HepG2 (cell line): ENCODE measurements around the gene MACROD2. TPM values are rescaled to one million over a fixed set of nuclear protein-coding genes. Genes with fewer than 3 reads are reported as not detected.

Experiments used
- ARID2 ChIP-seq: sonication (generic); formaldehyde crosslinking; IDR thresholded peaks from 2 replicates; pipeline ENCODE4 v1.8.1; 2022; ENCODE audit warnings: mild to moderate bottlenecking, missing genetic modification reagents, borderline replicate concordance
- CBFB ChIP-seq: sonication (generic); formaldehyde crosslinking; IDR thresholded peaks from 2 replicates; pipeline ENCODE4 v1.4.0; 2020; ENCODE audit warnings: missing genetic modification reagents
- ELF3 ChIP-seq: IDR thresholded peaks from 2 replicates; pipeline ENCODE4 v1.6.1; 2016; ENCODE audit warnings: missing genetic modification reagents, missing compliant biosample characterization
- ETV5 ChIP-seq: IDR thresholded peaks from 2 replicates; pipeline ENCODE4 v1.6.1; 2018; ENCODE audit warnings: missing biosample characterization, missing genetic modification reagents, inconsistent platforms, borderline replicate concordance
- ISX ChIP-seq: sonication (generic); formaldehyde crosslinking; conservative IDR thresholded peaks from 2 replicates; pipeline ENCODE4 v1.5.0; 2020; ENCODE audit warnings: missing genetic modification reagents
- MEF2D ChIP-seq: sonication (generic); formaldehyde crosslinking; IDR thresholded peaks from 2 replicates; pipeline ENCODE4 v1.5.1; 2020; ENCODE audit warnings: mild to moderate bottlenecking, missing genetic modification reagents
- MXD4 ChIP-seq: IDR thresholded peaks from 2 replicates; pipeline ENCODE4 v1.6.1; 2016; ENCODE audit warnings: mild to moderate bottlenecking, missing biosample characterization, missing genetic modification reagents
- NBN ChIP-seq: fragments of 450-650 bp; conservative IDR thresholded peaks from 2 replicates; pipeline ENCODE4 v1.6.1; 2017
- NFYB ChIP-seq: sonication (generic); formaldehyde crosslinking; IDR thresholded peaks from 2 replicates; pipeline ENCODE4 v1.4.0; 2020; ENCODE audit warnings: missing genetic modification reagents
- NPAS2 ChIP-seq: sonication (generic); formaldehyde crosslinking; IDR thresholded peaks from 2 replicates; pipeline ENCODE4 v1.8.0; 2022; ENCODE audit warnings: mild to moderate bottlenecking, missing genetic modification reagents, borderline replicate concordance
- THAP11 ChIP-seq: IDR thresholded peaks from 2 replicates; pipeline ENCODE4 v1.6.1; 2016; ENCODE audit warnings: missing biosample characterization, missing genetic modification reagents
- ZFAT ChIP-seq: sonication (generic); formaldehyde crosslinking; conservative IDR thresholded peaks from 2 replicates; pipeline ENCODE4 v1.8.1; 2023; ENCODE audit warnings: missing genetic modification reagents, inconsistent platforms
- ZNF746 ChIP-seq: sonication (generic); formaldehyde crosslinking; IDR thresholded peaks from 2 replicates; pipeline ENCODE4 v1.8.0; 2022; ENCODE audit warnings: mild to moderate bottlenecking, missing genetic modification reagents
- ZNF883 ChIP-seq: sonication (generic); formaldehyde crosslinking; IDR thresholded peaks from 2 replicates; pipeline ENCODE4 v1.5.1; 2020; ENCODE audit warnings: mild to moderate bottlenecking, missing genetic modification reagents; ENCODE audit errors: not compliant biosample characterization
- ZSCAN29 ChIP-seq: sonication (generic); formaldehyde crosslinking; conservative IDR thresholded peaks from 2 replicates; pipeline ENCODE4 v1.4.0; 2020; ENCODE audit warnings: mild to moderate bottlenecking, missing genetic modification reagents
- polyA plus RNA-seq, 8 experiments: library from polyadenylated mRNA; depleted of rRNA in 3 of 8; stranded (reverse) in 7 of 8; unstranded in 1 of 8; fragments of >200 nt; fragmentation: Illumina TruSeq in 4 of 8; extraction: Trizol in 4 of 8; gene quantifications; 2 replicates each; pipeline versions ENCODE4 v1.2.1 to v1.2.3, GENCODE V29; 2011 to 2016; ENCODE audit warnings: low read depth in 4 of 8, missing spikeins in 1 of 8, mixed read lengths in 1 of 8; ENCODE audit not compliant: insufficient read depth in 1 of 8
- total RNA-seq, 5 experiments: library from RNA; depleted of rRNA; stranded (reverse); fragments of >200 nt; fragmentation: Illumina TruSeq; extraction: Trizol; gene quantifications; 2 replicates each; pipeline ENCODE4 v1.2.3, GENCODE V29; 2016; ENCODE audit warnings: low read depth in 1 of 5
- TF ChIP-seq, protein P1 (sequence below): sonication (generic); formaldehyde crosslinking; IDR thresholded peaks from 2 replicates; pipeline ENCODE4 v1.9.0; 2022; ENCODE audit warnings: missing genetic modification reagents, mild to moderate bottlenecking, borderline replicate concordance
- TF ChIP-seq, protein P2 (sequence below): sonication (generic); formaldehyde crosslinking; IDR thresholded peaks from 2 replicates; pipeline ENCODE4 v1.4.0; 2020; ENCODE audit warnings: missing genetic modification reagents, mild to moderate bottlenecking, borderline replicate concordance
- TF ChIP-seq, protein P3 (sequence below): IDR thresholded peaks from 2 replicates; pipeline ENCODE4 v1.6.1; 2016; ENCODE audit warnings: missing compliant biosample characterization, missing genetic modification reagents, borderline replicate concordance
- TF ChIP-seq, protein P4 (sequence below): sonication (generic); formaldehyde crosslinking; IDR thresholded peaks from 2 replicates; pipeline ENCODE4 v1.5.0; 2020; ENCODE audit warnings: mild to moderate bottlenecking, low read depth, missing genetic modification reagents, borderline replicate concordance
- TF ChIP-seq, protein P5 (sequence below): IDR thresholded peaks from 2 replicates; pipeline ENCODE4 v1.6.1; 2016; ENCODE audit warnings: missing biosample characterization, missing genetic modification reagents, low read depth
- TF ChIP-seq, protein P6 (sequence below): sonication (generic); formaldehyde crosslinking; IDR thresholded peaks from 2 replicates; pipeline ENCODE4 v1.4.0; 2020; ENCODE audit warnings: missing genetic modification reagents, mild to moderate bottlenecking, borderline replicate concordance

The MACROD2 gene
- total and polyA plus RNA-seq, 2 of the 13 experiments (the other 11 are each of a cell fraction or from before 2014, with no cell fraction given): 0.13 to 0.51 TPM

DNA sequence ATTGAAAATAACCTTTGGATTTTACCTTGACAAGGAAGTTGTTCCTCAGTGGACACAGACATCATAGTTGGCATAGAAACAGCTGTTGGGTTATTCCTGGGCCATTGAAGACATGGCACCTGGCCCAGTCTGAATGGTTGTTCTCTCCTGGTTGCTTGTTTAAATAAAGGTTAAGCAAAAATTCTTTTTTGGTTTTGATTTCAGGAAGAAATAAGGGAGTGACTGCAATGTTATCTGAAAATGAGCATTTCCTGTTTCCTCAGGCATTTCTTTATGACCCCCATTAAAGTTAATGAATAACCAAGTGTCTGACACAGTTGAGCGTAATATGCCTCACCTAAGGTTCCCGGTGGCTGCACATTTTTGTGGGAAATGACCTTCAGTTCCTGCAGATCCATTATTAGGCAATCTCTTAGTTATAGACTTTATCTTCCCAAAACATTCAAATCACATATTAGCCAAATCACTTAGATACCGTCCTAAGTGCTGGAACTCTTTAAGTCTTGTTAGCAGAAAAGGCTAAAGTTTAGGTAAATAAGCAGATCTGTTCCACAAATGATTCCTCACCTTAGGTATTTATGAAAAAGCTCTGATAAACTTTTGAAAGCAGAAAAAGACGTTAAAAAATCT, 990.8 kb downstream of the MACROD2 start (continued):
- TF ChIP-seq, protein P1, sequence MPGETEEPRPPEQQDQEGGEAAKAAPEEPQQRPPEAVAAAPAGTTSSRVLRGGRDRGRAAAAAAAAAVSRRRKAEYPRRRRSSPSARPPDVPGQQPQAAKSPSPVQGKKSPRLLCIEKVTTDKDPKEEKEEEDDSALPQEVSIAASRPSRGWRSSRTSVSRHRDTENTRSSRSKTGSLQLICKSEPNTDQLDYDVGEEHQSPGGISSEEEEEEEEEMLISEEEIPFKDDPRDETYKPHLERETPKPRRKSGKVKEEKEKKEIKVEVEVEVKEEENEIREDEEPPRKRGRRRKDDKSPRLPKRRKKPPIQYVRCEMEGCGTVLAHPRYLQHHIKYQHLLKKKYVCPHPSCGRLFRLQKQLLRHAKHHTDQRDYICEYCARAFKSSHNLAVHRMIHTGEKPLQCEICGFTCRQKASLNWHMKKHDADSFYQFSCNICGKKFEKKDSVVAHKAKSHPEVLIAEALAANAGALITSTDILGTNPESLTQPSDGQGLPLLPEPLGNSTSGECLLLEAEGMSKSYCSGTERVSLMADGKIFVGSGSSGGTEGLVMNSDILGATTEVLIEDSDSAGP: no peak
- TF ChIP-seq NFYB (CRISPR knock-in tag) (no peak), ZFAT (CRISPR knock-in tag) (no peak), ZSCAN29 (CRISPR knock-in tag) (0 out of 2 replicates have a peak, but pooled peaks have one; percentile 45), MEF2D (CRISPR knock-in tag) (peak; percentile 93), ETV5 (peak; percentile 94), NBN (no peak), ELF3 (peak; percentile 99), ZNF746 (CRISPR knock-in tag) (no peak), ISX (CRISPR knock-in tag) (no peak; the same call in 1 of the 2 replicates), ZNF883 (CRISPR knock-in tag) (no peak), NPAS2 (CRISPR knock-in tag) (no peak), ARID2 (CRISPR knock-in tag) (no peak), THAP11 (CRISPR knock-in tag) (peak; percentile 68), MXD4 (CRISPR knock-in tag) (peak; percentile 72; the same call in 1 of the 2 replicates), CBFB (CRISPR knock-in tag) (no peak)
- TF ChIP-seq, protein P2, sequence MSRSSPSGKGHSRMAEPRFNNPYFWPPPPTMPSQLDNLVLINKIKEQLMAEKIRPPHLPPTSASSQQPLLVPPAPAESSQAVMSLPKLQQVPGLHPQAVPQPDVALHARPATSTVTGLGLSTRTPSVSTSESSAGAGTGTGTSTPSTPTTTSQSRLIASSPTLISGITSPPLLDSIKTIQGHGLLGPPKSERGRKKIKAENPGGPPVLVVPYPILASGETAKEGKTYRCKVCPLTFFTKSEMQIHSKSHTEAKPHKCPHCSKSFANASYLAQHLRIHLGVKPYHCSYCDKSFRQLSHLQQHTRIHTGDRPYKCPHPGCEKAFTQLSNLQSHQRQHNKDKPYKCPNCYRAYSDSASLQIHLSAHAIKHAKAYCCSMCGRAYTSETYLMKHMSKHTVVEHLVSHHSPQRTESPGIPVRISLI (CRISPR knock-in tag): peak; percentile 48
- TF ChIP-seq, protein P3, sequence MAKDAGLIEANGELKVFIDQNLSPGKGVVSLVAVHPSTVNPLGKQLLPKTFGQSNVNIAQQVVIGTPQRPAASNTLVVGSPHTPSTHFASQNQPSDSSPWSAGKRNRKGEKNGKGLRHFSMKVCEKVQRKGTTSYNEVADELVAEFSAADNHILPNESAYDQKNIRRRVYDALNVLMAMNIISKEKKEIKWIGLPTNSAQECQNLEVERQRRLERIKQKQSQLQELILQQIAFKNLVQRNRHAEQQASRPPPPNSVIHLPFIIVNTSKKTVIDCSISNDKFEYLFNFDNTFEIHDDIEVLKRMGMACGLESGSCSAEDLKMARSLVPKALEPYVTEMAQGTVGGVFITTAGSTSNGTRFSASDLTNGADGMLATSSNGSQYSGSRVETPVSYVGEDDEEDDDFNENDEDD: peak; percentile 75; the same call in 1 of the 2 replicates
- TF ChIP-seq, protein P4, sequence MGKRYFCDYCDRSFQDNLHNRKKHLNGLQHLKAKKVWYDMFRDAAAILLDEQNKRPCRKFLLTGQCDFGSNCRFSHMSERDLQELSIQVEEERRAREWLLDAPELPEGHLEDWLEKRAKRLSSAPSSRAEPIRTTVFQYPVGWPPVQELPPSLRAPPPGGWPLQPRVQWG (CRISPR knock-in tag): no peak
- TF ChIP-seq, protein P5, sequence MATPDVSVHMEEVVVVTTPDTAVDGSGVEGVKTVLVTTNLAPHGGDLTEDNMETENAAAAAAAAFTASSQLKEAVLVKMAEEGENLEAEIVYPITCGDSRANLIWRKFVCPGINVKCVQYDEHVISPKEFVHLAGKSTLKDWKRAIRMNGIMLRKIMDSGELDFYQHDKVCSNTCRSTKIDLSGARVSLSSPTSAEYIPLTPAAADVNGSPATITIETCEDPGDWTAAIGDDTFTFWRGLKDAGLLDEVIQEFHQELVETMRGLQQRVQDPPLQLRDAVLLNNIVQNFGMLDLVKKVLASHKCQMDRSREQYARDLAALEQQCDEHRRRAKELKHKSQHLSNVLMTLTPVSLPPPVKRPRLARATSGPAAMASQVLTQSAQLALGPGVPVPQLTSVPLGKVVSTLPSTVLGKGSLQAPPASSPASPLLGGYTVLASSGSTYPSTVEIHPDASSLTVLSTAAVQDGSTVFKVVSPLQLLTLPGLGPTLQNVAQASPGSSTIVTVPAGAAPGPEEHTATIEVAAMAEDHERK (CRISPR knock-in tag): no peak
- TF ChIP-seq, protein P6, sequence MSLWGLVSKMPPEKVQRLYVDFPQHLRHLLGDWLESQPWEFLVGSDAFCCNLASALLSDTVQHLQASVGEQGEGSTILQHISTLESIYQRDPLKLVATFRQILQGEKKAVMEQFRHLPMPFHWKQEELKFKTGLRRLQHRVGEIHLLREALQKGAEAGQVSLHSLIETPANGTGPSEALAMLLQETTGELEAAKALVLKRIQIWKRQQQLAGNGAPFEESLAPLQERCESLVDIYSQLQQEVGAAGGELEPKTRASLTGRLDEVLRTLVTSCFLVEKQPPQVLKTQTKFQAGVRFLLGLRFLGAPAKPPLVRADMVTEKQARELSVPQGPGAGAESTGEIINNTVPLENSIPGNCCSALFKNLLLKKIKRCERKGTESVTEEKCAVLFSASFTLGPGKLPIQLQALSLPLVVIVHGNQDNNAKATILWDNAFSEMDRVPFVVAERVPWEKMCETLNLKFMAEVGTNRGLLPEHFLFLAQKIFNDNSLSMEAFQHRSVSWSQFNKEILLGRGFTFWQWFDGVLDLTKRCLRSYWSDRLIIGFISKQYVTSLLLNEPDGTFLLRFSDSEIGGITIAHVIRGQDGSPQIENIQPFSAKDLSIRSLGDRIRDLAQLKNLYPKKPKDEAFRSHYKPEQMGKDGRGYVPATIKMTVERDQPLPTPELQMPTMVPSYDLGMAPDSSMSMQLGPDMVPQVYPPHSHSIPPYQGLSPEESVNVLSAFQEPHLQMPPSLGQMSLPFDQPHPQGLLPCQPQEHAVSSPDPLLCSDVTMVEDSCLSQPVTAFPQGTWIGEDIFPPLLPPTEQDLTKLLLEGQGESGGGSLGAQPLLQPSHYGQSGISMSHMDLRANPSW (CRISPR knock-in tag): no peak
